K562 (cell line): ENCODE measurements around the gene AP5Z1.
A peak's percentile ranks its signal among the peaks of the same experiment; 100 is the strongest.

ENCODE experiments used
- BRCA1 ChIP-seq, 2 experiments: fragments of 450-650 bp in 1 of 2; sonication (generic) in 1 of 2; formaldehyde crosslinking in 1 of 2; IDR thresholded peaks; 2 replicates each; pipeline versions ENCODE4 v1.5.0 to v1.6.1; 2017 to 2020; ENCODE audit warnings: mild to moderate bottlenecking in 1 of 2, missing genetic modification reagents in 1 of 2
- CTCF ChIP-seq, 3 experiments: IDR thresholded peaks in 2 of 3; conservative IDR thresholded peaks in 1 of 3; 2 replicates each; pipeline ENCODE4 v1.5.1; 2011 to 2012; ENCODE audit warnings: low read length in 3 of 3, mild to moderate bottlenecking in 3 of 3, control low read depth in 2 of 3, improper control_type of control experiment in 1 of 3, inconsistent platforms in 1 of 3, low read depth in 1 of 3, mixed read lengths in 1 of 3, moderate library complexity in 1 of 3; ENCODE audit not compliant: insufficient read depth in 2 of 3
- DMBX1 ChIP-seq: fragments of 250-450 bp; sonication (Bioruptor Pico); IDR thresholded peaks from 2 replicates; pipeline ENCODE4 v1.8.0; 2022; ENCODE audit warnings: inconsistent platforms, mild to moderate bottlenecking, moderate library complexity, borderline replicate concordance
- JUND ChIP-seq, 2 experiments: IDR thresholded peaks; 2 replicates in 1 of 2; 3 replicates in 1 of 2; pipeline ENCODE4 v1.6.1; 2011; ENCODE audit warnings: borderline replicate concordance in 2 of 2, low read depth in 2 of 2, low read length in 2 of 2, improper control_type of control experiment in 1 of 2, missing biosample characterization in 1 of 2, missing genetic modification characterization in 1 of 2, missing genetic modification reagents in 1 of 2
- MTA2 ChIP-seq: fragments of 450-650 bp; IDR thresholded peaks from 2 replicates; pipeline ENCODE4 v1.6.1; 2016; ENCODE audit warnings: low read depth
- NR1H2 ChIP-seq: sonication (generic); formaldehyde crosslinking; IDR thresholded peaks from 2 replicates; pipeline ENCODE4 v1.4.0; 2020; ENCODE audit warnings: mild to moderate bottlenecking, missing genetic modification reagents
- POLR2A ChIP-seq: fragments of 450-650 bp; conservative IDR thresholded peaks from 2 replicates; pipeline ENCODE4 v1.6.1; 2016
- RBM22 ChIP-seq: fragments of 200-400 bp; formaldehyde crosslinking; IDR thresholded peaks from 2 replicates; pipeline ENCODE4 v1.6.1; 2018; ENCODE audit warnings: low read length, low read depth; ENCODE audit not compliant: poor library complexity, severe bottlenecking
- RNF2 ChIP-seq: sonication (generic); IDR thresholded peaks from 2 replicates; pipeline ENCODE4 v1.6.1; 2016
- USF2 ChIP-seq: sonication (generic); formaldehyde crosslinking; IDR thresholded peaks from 2 replicates; pipeline ENCODE4 v1.5.0; 2020; ENCODE audit warnings: missing genetic modification reagents
- ZNF24 ChIP-seq: fragments of 450-650 bp; IDR thresholded peaks from 2 replicates; pipeline ENCODE4 v1.6.1; 2016
- ZNF263 ChIP-seq: sonication (generic); formaldehyde crosslinking; IDR thresholded peaks from 2 replicates; pipeline ENCODE4 v1.8.0; 2022; ENCODE audit warnings: mild to moderate bottlenecking, missing genetic modification reagents, borderline replicate concordance

GRCh38 chr7:4815609-4816418 is 40.4 kb downstream of the AP5Z1 start:
- TF ChIP-seq ZNF263 (CRISPR knock-in tag) (no peak), CTCF (IDR thresholded peaks at IDR 0.05 in 2 of 3, conservative IDR thresholded peaks at IDR 0.05 in 1 of 3; ENCODE audit: insufficient read depth in 2 of 3, low read depth in 1 of 3, low read length in 3 of 3) (0 out of 6 replicates have a peak, but pooled peaks of 2 of the 3 experiments have one; percentile 12 to 15), MTA2 (no peak), ZNF24 (no peak), JUND (IDR thresholded peaks at IDR 0.05; ENCODE audit: borderline replicate concordance, low read depth, low read length) (no peak), JUND (tag; IDR thresholded peaks at IDR 0.05; ENCODE audit: borderline replicate concordance, low read depth, low read length) (no peak), RNF2 (no peak), DMBX1 (CRISPR knock-in tag) (no peak), NR1H2 (CRISPR knock-in tag) (no peak), POLR2A (no peak), RBM22 (no peak), BRCA1 (IDR thresholded peaks at IDR 0.05) (no peak), BRCA1 (CRISPR knock-in tag; IDR thresholded peaks at IDR 0.05) (no peak), USF2 (CRISPR knock-in tag) (no peak)
